Mesothelial cell of epicardium (in vitro differentiated cells): ENCODE data around the gene SLC9A1. TPM values are rescaled to one million over a fixed set of nuclear protein-coding genes. Genes with fewer than 3 reads are reported as not detected.
A peak's percentile ranks its signal among the peaks of the same experiment; 100 is the strongest.

Experiments used
- DNase-seq, 2 experiments: peaks; one replicate each; pipeline ENCODE4 v3.0.0; 2021; ENCODE audit warnings: low spot score in 2 of 2; ENCODE audit not compliant: unreplicated experiment in 2 of 2
- H3K27ac Mint-ChIP-seq: 2 replicates; pipeline ENCODE4 v1.8.0; 2021; ENCODE audit warnings: mixed read lengths
- H3K27me3 Mint-ChIP-seq: 2 replicates; pipeline ENCODE4 v1.8.0; 2021; ENCODE audit warnings: low read depth, mixed read lengths
- H3K36me3 Mint-ChIP-seq: 2 replicates; pipeline ENCODE4 v1.8.0; 2021; ENCODE audit warnings: mixed read lengths
- H3K4me1 Mint-ChIP-seq: 2 replicates; pipeline ENCODE4 v1.8.0; 2021; ENCODE audit warnings: mixed read lengths
- H3K4me3 Mint-ChIP-seq: 2 replicates; pipeline ENCODE4 v1.8.0; 2021; ENCODE audit warnings: mild to moderate bottlenecking, moderate library complexity, mixed read lengths
- H3K9me3 Mint-ChIP-seq: 2 replicates; pipeline ENCODE4 v1.8.0; 2021; ENCODE audit warnings: mixed read lengths
- total RNA-seq: library from RNA; stranded (reverse); gene quantifications from 3 replicates; pipeline ENCODE4 v1.2.1, GENCODE V29; 2021
- TF ChIP-seq, protein P1 (sequence below): fragments of 200-600 bp; sonication (generic); IDR thresholded peaks from one replicate; pipeline ENCODE4 v1.5.0; 2021; ENCODE audit warnings: antibody characterized with exemption; ENCODE audit not compliant: unreplicated experiment

Gene SLC9A1
- total RNA-seq, 1 donor from 2014 or later, result 33.9 TPM

GRCh38 chr1:27086026-27086425 lies 68.9 kb downstream of the SLC9A1 start:
- peaks cover 6% of the 10 kb centered on the region for H3K9me3 Mint-ChIP-seq
- no peak overlapping the region for H3K4me3 Mint-ChIP-seq
- DNase-seq, result no peak
- TF ChIP-seq, protein P1, sequence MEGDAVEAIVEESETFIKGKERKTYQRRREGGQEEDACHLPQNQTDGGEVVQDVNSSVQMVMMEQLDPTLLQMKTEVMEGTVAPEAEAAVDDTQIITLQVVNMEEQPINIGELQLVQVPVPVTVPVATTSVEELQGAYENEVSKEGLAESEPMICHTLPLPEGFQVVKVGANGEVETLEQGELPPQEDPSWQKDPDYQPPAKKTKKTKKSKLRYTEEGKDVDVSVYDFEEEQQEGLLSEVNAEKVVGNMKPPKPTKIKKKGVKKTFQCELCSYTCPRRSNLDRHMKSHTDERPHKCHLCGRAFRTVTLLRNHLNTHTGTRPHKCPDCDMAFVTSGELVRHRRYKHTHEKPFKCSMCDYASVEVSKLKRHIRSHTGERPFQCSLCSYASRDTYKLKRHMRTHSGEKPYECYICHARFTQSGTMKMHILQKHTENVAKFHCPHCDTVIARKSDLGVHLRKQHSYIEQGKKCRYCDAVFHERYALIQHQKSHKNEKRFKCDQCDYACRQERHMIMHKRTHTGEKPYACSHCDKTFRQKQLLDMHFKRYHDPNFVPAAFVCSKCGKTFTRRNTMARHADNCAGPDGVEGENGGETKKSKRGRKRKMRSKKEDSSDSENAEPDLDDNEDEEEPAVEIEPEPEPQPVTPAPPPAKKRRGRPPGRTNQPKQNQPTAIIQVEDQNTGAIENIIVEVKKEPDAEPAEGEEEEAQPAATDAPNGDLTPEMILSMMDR, result no peak
- H3K27ac Mint-ChIP-seq, result no peak overlapping the region
- H3K36me3 Mint-ChIP-seq, result no peaks in the 10 kb centered on the region
- H3K4me1 Mint-ChIP-seq, result no peaks in the 10 kb centered on the region
- H3K27me3 Mint-ChIP-seq, result no peaks in the 10 kb centered on the region

GRCh38 chr1:27084107-27084506 lies 70.8 kb downstream of the SLC9A1 start:
- no peaks in the 10 kb centered on the region for H3K4me1 Mint-ChIP-seq
- H3K27me3 Mint-ChIP-seq, result no peaks in the 10 kb centered on the region
- no peak for DNase-seq
- H3K36me3 Mint-ChIP-seq, result no peaks in the 10 kb centered on the region
- H3K27ac Mint-ChIP-seq, result no peak overlapping the region
- H3K4me3 Mint-ChIP-seq, result no peak overlapping the region
- H3K9me3 Mint-ChIP-seq, result peaks cover 6% of the 10 kb centered on the region
- TF ChIP-seq, protein P1, result no peak

DNA sequence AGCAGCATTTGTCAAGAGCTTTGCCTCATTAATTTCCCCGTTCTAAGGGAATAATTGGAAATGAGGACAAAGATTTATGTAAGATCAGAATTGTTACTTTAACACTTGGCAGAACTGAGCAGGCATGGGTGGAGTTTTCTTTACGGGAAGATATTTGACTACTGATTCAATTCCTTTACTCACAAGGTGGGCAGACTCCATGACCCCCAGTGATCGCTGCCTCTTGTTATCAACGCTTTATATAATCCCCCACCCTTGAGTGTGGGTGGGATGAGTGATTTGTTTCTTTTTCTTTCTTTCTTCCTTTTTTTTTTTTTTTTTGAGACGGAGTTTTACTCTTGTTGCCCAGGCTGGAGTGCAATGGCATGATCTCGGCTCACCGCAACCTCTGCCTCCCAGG lies 77.0 kb downstream of the SLC9A1 start:
- no peaks in the 10 kb centered on the region for H3K36me3 Mint-ChIP-seq
- no peaks in the 10 kb centered on the region for H3K4me1 Mint-ChIP-seq
- H3K27me3 Mint-ChIP-seq, result no peaks in the 10 kb centered on the region
- no peaks in the 10 kb centered on the region for H3K9me3 Mint-ChIP-seq
- DNase-seq, result no peak
- TF ChIP-seq, protein P1, result no peak
- no peak overlapping the region for H3K4me3 Mint-ChIP-seq
- no peak overlapping the region for H3K27ac Mint-ChIP-seq

DNA sequence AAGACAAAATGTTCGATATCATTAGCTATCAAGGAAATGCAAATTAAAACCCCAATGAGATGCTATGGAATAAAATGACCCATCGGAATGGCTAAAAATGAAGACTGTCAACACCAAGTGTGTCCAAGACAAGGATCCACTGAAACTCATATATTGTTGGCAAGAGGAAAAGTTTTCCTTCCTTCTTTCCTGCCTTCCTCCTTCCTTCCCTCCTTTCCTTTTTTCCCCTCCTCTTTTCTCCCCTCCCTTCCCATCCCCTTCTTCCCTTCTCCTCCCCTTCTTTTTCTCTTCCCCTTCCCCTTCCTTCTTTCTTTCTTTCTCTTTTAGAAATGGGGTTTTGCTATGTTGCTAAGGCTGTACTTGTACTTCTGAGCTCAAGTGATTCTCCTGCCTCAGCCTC lies 78.1 kb downstream of the SLC9A1 start:
- H3K27me3 Mint-ChIP-seq, result no peaks in the 10 kb centered on the region
- DNase-seq, result no peak
- no peak overlapping the region for H3K4me3 Mint-ChIP-seq
- H3K27ac Mint-ChIP-seq, result no peak overlapping the region
- TF ChIP-seq, protein P1, result no peak
- H3K4me1 Mint-ChIP-seq, result no peaks in the 10 kb centered on the region
- no peaks in the 10 kb centered on the region for H3K36me3 Mint-ChIP-seq
- no peaks in the 10 kb centered on the region for H3K9me3 Mint-ChIP-seq

- TF ChIP-seq, protein P1, result no peak
- Mint-ChIP-seq H3K27me3 (no peaks in the 10 kb centered on the region), H3K36me3 (no peaks in the 10 kb centered on the region), H3K4me1 (peaks cover 5% of the 10 kb centered on the region), H3K27ac (no peak overlapping the region), H3K9me3 (no peaks in the 10 kb centered on the region), H3K4me3 (no peak overlapping the region)
- no peak for DNase-seq
These were observed 80.6 kb downstream of the SLC9A1 start for GRCh38 chr1:27074175-27074780.

- Mint-ChIP-seq H3K4me1 (peaks cover 5% of the 10 kb centered on the region), H3K36me3 (no peaks in the 10 kb centered on the region), H3K27me3 (no peaks in the 10 kb centered on the region), H3K27ac (no peak overlapping the region), H3K4me3 (no peak overlapping the region), H3K9me3 (no peaks in the 10 kb centered on the region)
- TF ChIP-seq, protein P1, result no peak
- DNase-seq, result peak in 1 of 2 experiments; percentile 49
These were observed 83.9 kb downstream of the SLC9A1 start for GRCh38 chr1:27071049-27071416.
